Transverse colon (tissue), 4 donors: Measurements from ENCODE around the gene GPATCH1. TPM values are rescaled to one million over a fixed set of nuclear protein-coding genes. Genes with fewer than 3 reads are reported as not detected.
"Not testable (repeated sequence)": the region's sequence is repeated elsewhere in the genome, so short reads cannot be mapped to it uniquely, and the experiment has no call there.

Experiments used
- DNase-seq: peaks from one replicate; pipeline ENCODE4 v3.0.0-alpha.2; 2019
- H3K27ac ChIP-seq, 4 donors: fragments of 200-600 bp; sonication (generic); 2 replicates each; pipeline ENCODE4 v1.5.1; 2016 to 2018; ENCODE audit warnings: inconsistent platforms in 4 of 4
- H3K27me3 ChIP-seq: fragments of 200-600 bp; sonication (generic); 2 replicates; pipeline ENCODE4 v1.5.1; 2017; ENCODE audit warnings: inconsistent platforms
- H3K36me3 ChIP-seq, 4 donors: fragments of 200-600 bp; sonication (generic); 2 replicates each; pipeline ENCODE4 v1.5.1; 2017 to 2019; ENCODE audit warnings: inconsistent platforms in 4 of 4
- H3K4me1 ChIP-seq, 4 donors: fragments of 200-600 bp; sonication (generic); 2 replicates each; pipeline ENCODE4 v1.5.1; 2017 to 2020; ENCODE audit warnings: inconsistent platforms in 4 of 4
- H3K4me3 ChIP-seq, 4 donors: fragments of 200-600 bp; sonication (generic); 1 replicate in 1 of 4; 2 replicates in 3 of 4; pipeline versions ENCODE4 v1.5.1 to v1.6.1; 2017 to 2019; ENCODE audit warnings: inconsistent platforms in 4 of 4
- H3K9me3 ChIP-seq, 2 donors: fragments of 200-600 bp; sonication (generic); 2 replicates each; pipeline ENCODE4 v1.5.1; 2017 to 2019; ENCODE audit warnings: inconsistent platforms in 2 of 2
- EP300 ChIP-seq: sonication (generic); formaldehyde crosslinking; IDR thresholded peaks from one replicate; pipeline ENCODE4 v1.6.1; 2017; ENCODE audit warnings: antibody characterized with exemption, low read depth
- POLR2A ChIP-seq: fragments of 450-650 bp; IDR thresholded peaks from one replicate; pipeline ENCODE4 v1.6.1; 2016; ENCODE audit warnings: antibody characterized with exemption, mild to moderate bottlenecking, moderate library complexity
- POLR2AphosphoS5 ChIP-seq, 3 donors: sonication (generic); formaldehyde crosslinking; IDR thresholded peaks; one replicate each; pipeline ENCODE4 v1.6.1; 2016; ENCODE audit warnings: antibody characterized with exemption in 3 of 3
- WGBS, 2 donors: methylation state at CpG; one replicate each; pipeline ENCODE4 v1.1.5; 2018; ENCODE audit warnings: low coverage in 1 of 2; 5-methylcytosine and 5-hydroxymethylcytosine counted together
- in situ Hi-C, 4 donors: fragments of 200-750 bp; cut with MboI; loops; one replicate each; pipeline versions ENCODE4 v1.15.0 to v1.15.1; 2017; ENCODE audit warnings: low sequenced_read_pairs in 3 of 4, low pct_ligation_motif_present in 1 of 4, low pct_unique_long_range_greater_than_20kb in 1 of 4
- intact Hi-C: fragments of 100-400 bp; cut with DNase I; formaldehyde crosslinking; loops from one replicate; pipeline ENCODE4 v1.15.1; 2023; ENCODE audit warnings: low total_unique reads
- total RNA-seq, 4 donors: library from RNA; depleted of rRNA; stranded (reverse); fragments of >200 nt; gene quantifications; one replicate each; pipeline ENCODE4 v1.1.0, GENCODE V29; 2016
- TF ChIP-seq, protein P1 (sequence below), 5 experiments: fragments of 200-600 bp in 3 of 5; fragments of 450-650 bp in 2 of 5; sonication (generic) in 3 of 5; IDR thresholded peaks; 1 replicate in 2 of 5; 2 replicates in 3 of 5; pipeline ENCODE4 v1.5.1; 2016 to 2017; ENCODE audit warnings: antibody characterized with exemption in 5 of 5, inconsistent platforms in 3 of 5, mild to moderate bottlenecking in 2 of 5, moderate library complexity in 1 of 5

The GPATCH1 gene
- total RNA-seq, 4 donors from 2014 or later: 9.1 to 16.8 (median 14.8) TPM

DNA sequence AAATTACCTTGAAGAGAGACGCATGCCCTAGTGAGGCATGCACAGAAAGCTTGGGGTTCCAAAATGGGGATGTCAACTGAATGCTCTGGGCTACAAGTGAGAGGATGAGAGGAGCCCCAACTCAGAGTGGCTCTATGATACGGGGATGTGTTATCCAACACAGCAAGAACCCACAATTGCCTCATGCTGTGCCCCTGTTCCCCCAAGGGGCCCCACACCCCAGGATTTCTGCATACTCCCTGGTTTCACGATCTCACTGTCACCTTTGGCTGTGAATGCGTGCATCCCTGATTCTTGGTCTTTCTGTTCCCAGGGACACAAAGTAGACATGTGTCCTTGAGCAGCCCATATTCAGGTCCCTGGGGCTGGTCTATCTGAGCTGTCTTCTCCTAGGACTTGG lies 80.2 kb downstream of the GPATCH1 start:
- Histone ChIP-seq H3K27ac (no peak overlapping the region), H3K27me3 (no peaks in the 10 kb centered on the region), H3K36me3 (no peaks in the 10 kb centered on the region), H3K4me3 (no peak overlapping the region), H3K9me3 (no peaks in the 10 kb centered on the region), H3K4me1 (no peaks in the 10 kb centered on the region)
- no peak for TF ChIP-seq EP300
- no peak for TF ChIP-seq POLR2AphosphoS5 (IDR thresholded peaks at IDR 0.05)
- no peak for TF ChIP-seq POLR2A
- TF ChIP-seq, protein P1, sequence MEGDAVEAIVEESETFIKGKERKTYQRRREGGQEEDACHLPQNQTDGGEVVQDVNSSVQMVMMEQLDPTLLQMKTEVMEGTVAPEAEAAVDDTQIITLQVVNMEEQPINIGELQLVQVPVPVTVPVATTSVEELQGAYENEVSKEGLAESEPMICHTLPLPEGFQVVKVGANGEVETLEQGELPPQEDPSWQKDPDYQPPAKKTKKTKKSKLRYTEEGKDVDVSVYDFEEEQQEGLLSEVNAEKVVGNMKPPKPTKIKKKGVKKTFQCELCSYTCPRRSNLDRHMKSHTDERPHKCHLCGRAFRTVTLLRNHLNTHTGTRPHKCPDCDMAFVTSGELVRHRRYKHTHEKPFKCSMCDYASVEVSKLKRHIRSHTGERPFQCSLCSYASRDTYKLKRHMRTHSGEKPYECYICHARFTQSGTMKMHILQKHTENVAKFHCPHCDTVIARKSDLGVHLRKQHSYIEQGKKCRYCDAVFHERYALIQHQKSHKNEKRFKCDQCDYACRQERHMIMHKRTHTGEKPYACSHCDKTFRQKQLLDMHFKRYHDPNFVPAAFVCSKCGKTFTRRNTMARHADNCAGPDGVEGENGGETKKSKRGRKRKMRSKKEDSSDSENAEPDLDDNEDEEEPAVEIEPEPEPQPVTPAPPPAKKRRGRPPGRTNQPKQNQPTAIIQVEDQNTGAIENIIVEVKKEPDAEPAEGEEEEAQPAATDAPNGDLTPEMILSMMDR (IDR thresholded peaks at IDR 0.05): no peak
- in situ Hi-C loops (no loop called here), intact Hi-C loops (no loop called here)
- WGBS, 2 donors: 56 to 100% methylated on average over 1 to 4 of the region's 4 CpGs
- no peak for DNase-seq

DNA sequence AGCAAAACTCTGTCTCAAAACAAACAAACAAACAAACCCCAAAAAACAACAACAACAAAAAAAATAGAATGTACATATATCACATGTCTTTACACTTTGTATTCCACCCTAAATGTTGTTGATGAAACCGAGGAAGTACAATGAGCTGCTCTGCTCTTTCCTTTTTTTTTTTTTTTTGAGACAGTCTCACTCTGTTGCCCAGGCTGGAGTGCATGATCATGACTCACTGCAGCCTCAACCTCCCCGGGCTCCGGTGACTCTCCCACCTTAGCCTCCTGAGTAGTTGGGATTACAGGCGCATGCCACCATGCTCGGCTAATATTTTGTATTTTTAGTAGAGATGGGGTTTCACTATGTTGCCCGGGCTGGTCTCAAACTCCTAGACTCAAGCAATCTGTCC lies 82.5 kb downstream of the GPATCH1 start:
- Histone ChIP-seq H3K4me3 (no peak overlapping the region), H3K27ac (no peak overlapping the region), H3K27me3 (no peaks in the 10 kb centered on the region), H3K9me3 (no peaks in the 10 kb centered on the region), H3K36me3 (no peaks in the 10 kb centered on the region), H3K4me1 (no peaks in the 10 kb centered on the region)
- in situ Hi-C loops (no loop called here), intact Hi-C loops (no loop called here)
- DNase-seq: no peak
- no peak for TF ChIP-seq EP300
- no peak for TF ChIP-seq POLR2A
- TF ChIP-seq, protein P1 (IDR thresholded peaks at IDR 0.05): no peak
- TF ChIP-seq POLR2AphosphoS5 (IDR thresholded peaks at IDR 0.05): no peak
- WGBS, 2 donors: 78 to 92% methylated on average over 3 to 6 of the region's 6 CpGs

DNA sequence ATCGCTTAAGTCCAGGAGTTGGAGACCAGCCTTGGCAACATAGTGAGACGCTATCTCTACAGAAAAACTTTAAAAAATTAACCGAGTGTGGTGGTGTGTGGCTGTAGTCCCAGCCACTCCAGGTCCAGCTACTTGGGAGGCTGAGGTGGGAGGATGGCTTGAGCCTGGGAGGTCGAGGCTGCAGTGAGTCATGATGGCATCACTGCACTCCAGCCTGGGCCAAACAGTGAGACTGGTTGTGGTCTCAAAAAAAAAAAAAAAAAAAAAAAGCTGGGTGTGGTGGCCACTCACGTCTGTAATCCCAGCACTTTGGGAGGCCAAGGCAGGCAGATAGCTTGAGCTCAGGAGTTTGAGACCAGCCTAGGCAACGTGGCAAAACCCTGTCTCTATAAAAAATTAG lies 85.1 kb downstream of the GPATCH1 start:
- H3K4me3 ChIP-seq, intact Hi-C loops, H3K27me3 ChIP-seq, H3K27ac ChIP-seq, H3K9me3 ChIP-seq, H3K4me1 ChIP-seq, H3K36me3 ChIP-seq, in situ Hi-C loops, DNase-seq: not testable (repeated sequence)
- WGBS, 2 donors: 70 to 77% methylated on average over 5 to 6 of the region's 6 CpGs

DNA sequence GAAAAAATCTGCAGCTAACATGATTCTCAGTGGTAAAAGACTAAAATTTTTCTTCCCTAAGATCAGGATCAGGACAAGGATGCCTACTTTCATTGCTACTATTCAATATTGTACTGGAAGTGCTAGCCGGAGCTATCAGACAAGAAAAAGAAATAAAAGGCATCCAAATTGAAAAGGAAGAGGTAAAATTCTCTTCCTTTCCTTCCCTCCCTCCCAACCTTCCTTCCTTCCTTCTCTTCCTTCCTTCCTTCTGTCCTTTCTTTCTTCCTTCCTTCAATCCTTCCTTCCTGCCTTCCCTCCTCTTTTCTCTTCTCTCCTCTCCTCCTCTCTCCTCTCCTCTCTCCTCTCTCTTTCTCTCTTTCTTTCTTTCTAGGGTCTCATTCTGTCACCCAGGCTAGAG lies 86.5 kb downstream of the GPATCH1 start:
- no peaks in the 10 kb centered on the region for H3K36me3 ChIP-seq
- intact Hi-C loops (no loop called here), in situ Hi-C loops (no loop called here)
- H3K4me1 ChIP-seq: peaks cover 5 to 15% (median 7%) of the 10 kb centered on the region in 4 donors
- H3K4me3 ChIP-seq: no peak overlapping the region
- no peak for DNase-seq
- no peak overlapping the region for H3K27ac ChIP-seq
- H3K27me3 ChIP-seq: no peaks in the 10 kb centered on the region
- TF ChIP-seq POLR2A: no peak
- TF ChIP-seq POLR2AphosphoS5 (IDR thresholded peaks at IDR 0.05): no peak
- TF ChIP-seq EP300: no peak
- TF ChIP-seq, protein P1 (IDR thresholded peaks at IDR 0.05): no peak
- 100% methylated on average over 1 of the region's 1 CpG for WGBS, 2 donors
- no peaks in the 10 kb centered on the region for H3K9me3 ChIP-seq

DNA sequence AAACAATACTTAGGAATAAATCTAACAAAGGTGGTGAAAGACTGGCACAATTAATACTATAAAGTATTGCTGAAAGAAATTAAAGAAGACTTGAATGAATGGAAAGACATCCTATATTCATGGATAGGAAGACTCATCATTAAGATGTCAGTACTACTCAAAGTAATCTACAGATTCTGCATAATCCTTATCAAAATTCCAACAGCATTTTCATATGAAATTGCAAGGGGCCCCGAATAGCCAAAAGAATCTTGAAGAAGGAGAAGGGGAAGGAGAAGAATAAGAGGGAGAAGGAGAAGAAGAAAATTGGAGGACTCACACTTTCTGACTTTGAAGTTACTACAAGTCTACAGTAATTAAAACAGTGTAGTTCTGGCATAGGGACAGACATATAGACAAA lies 87.5 kb downstream of the GPATCH1 start:
- no peak for DNase-seq
- no peak overlapping the region for H3K4me3 ChIP-seq
- intact Hi-C loops: no loop called here
- in situ Hi-C loops: no loop called here
- no peaks in the 10 kb centered on the region for H3K27me3 ChIP-seq
- H3K27ac ChIP-seq: no peak overlapping the region
- peaks cover 5 to 20% (median 9%) of the 10 kb centered on the region in 4 donors for H3K4me1 ChIP-seq
- TF ChIP-seq, protein P1 (IDR thresholded peaks at IDR 0.05): no peak
- TF ChIP-seq POLR2A (no peak), POLR2AphosphoS5 (IDR thresholded peaks at IDR 0.05) (no peak), EP300 (no peak)
- H3K36me3 ChIP-seq: no peaks in the 10 kb centered on the region
- WGBS, 2 donors: 89 to 92% methylated on average over 1 of the region's 1 CpG
- no peaks in the 10 kb centered on the region for H3K9me3 ChIP-seq
